Thyroid gland (tissue), 4 donors: Measurements from ENCODE around the gene BIRC7. TPM values are rescaled to one million over a fixed set of nuclear protein-coding genes. Genes with fewer than 3 reads are reported as not detected.
A peak's percentile ranks its signal among the peaks of the same experiment; 100 is the strongest.

Experiments used
- DNase-seq, 2 donors: peaks; one replicate each; pipeline ENCODE4 v3.0.0-alpha.2; 2019
- H3K27ac ChIP-seq, 3 donors: fragments of 200-600 bp; sonication (generic); 1 replicate in 2 of 3; 2 replicates in 1 of 3; pipeline ENCODE4 v1.5.1; 2016 to 2019; ENCODE audit warnings: mild to moderate bottlenecking in 1 of 3, moderate library complexity in 1 of 3
- H3K27me3 ChIP-seq: fragments of 200-600 bp; sonication (generic); one replicate; pipeline ENCODE4 v1.5.1; 2019
- H3K36me3 ChIP-seq, 2 donors: fragments of 200-600 bp; sonication (generic); one replicate each; pipeline ENCODE4 v1.5.1; 2016 to 2019
- H3K4me1 ChIP-seq, 2 donors: fragments of 200-600 bp; sonication (generic); one replicate each; pipeline ENCODE4 v1.5.1; 2017 to 2019
- H3K4me3 ChIP-seq, 3 donors: fragments of 200-600 bp; sonication (generic); replicated peaks in 1 of 3; 1 replicate in 2 of 3; 2 replicates in 1 of 3; pipeline ENCODE4 v1.5.1; 2016; ENCODE audit warnings: mild to moderate bottlenecking in 1 of 3
- H3K9me3 ChIP-seq: fragments of 200-600 bp; sonication (generic); one replicate; pipeline ENCODE4 v1.5.1; 2017
- CTCF ChIP-seq, 6 experiments: fragments of 200-600 bp in 3 of 6; fragments of 450-650 bp in 3 of 6; sonication (generic) in 3 of 6; IDR thresholded peaks; one replicate each; pipeline ENCODE4 v1.5.1; 2016 to 2019; ENCODE audit warnings: antibody characterized with exemption in 6 of 6, mild to moderate bottlenecking in 2 of 6, inconsistent platforms in 1 of 6, moderate library complexity in 1 of 6
- POLR2A ChIP-seq, 2 donors: fragments of 450-650 bp; IDR thresholded peaks; one replicate each; pipeline ENCODE4 v1.6.1; 2017; ENCODE audit warnings: antibody characterized with exemption in 2 of 2, mild to moderate bottlenecking in 2 of 2, moderate library complexity in 1 of 2
- WGBS, 2 donors: methylation state at CpG; one replicate each; pipeline ENCODE4 v1.1.5; 2017; 5-methylcytosine and 5-hydroxymethylcytosine counted together
- intact Hi-C: fragments of 100-400 bp; cut with DNase I; formaldehyde crosslinking; loops from one replicate; pipeline ENCODE4 v1.15.1; 2023
- total RNA-seq, 4 donors: library from RNA; depleted of rRNA; stranded (reverse); fragments of >200 nt; gene quantifications; one replicate each; pipeline ENCODE4 v1.2.3, GENCODE V29; 2016

BIRC7 gene
- total RNA-seq, 4 donors from 2014 or later: not detected

- peak; percentile 85 to 88 for DNase-seq
- WGBS, 2 donors: 29 to 40% methylated on average over 10 of the region's 16 CpGs
- intact Hi-C loops: no loop called here
- Histone ChIP-seq H3K9me3 (no peaks in the 10 kb centered on the region), H3K4me1 (peaks cover 22 to 48% of the 10 kb centered on the region in 2 donors), H3K36me3 (no peaks in the 10 kb centered on the region), H3K4me3 (no peak overlapping the region), H3K27ac (peak overlapping the region; percentile 8 to 71 (median 51)), H3K27me3 (no peaks in the 10 kb centered on the region)
- no peak for TF ChIP-seq POLR2A (IDR thresholded peaks at IDR 0.05)
- TF ChIP-seq CTCF (IDR thresholded peaks at IDR 0.05): peak in 3 of 6 experiments; percentile 36 to 52 (median 41)
Measured at GRCh38 chr20:63224412-63225081, 11.2 kb upstream of the BIRC7 start.

- no peaks in the 10 kb centered on the region for H3K36me3 ChIP-seq
- H3K27me3 ChIP-seq: no peaks in the 10 kb centered on the region
- H3K9me3 ChIP-seq: no peaks in the 10 kb centered on the region
- no peak overlapping the region for H3K4me3 ChIP-seq
- peak overlapping the region in 2 of 3 donors; percentile 51 to 71 for H3K27ac ChIP-seq
- WGBS, 2 donors: 17 to 20% methylated on average over 7 of the region's 7 CpGs
- TF ChIP-seq POLR2A (IDR thresholded peaks at IDR 0.05) (no peak), CTCF (IDR thresholded peaks at IDR 0.05) (no peak)
- H3K4me1 ChIP-seq: peaks cover 22 to 48% of the 10 kb centered on the region in 2 donors
- no peak for DNase-seq
- intact Hi-C loops: no loop called here
Measured at GRCh38 chr20:63225082-63225454, 10.6 kb upstream of the BIRC7 start.

- WGBS, 2 donors: 56 to 69% methylated on average over 13 to 17 of the region's 19 CpGs
- H3K36me3 ChIP-seq: no peaks in the 10 kb centered on the region
- DNase-seq: peak; percentile 33 to 51
- peaks cover 22 to 38% of the 10 kb centered on the region in 2 donors for H3K4me1 ChIP-seq
- H3K27me3 ChIP-seq: no peaks in the 10 kb centered on the region
- TF ChIP-seq CTCF (IDR thresholded peaks at IDR 0.05) (no peak), POLR2A (IDR thresholded peaks at IDR 0.05) (no peak)
- H3K4me3 ChIP-seq: no peak overlapping the region
- H3K9me3 ChIP-seq: no peaks in the 10 kb centered on the region
- intact Hi-C loops: no loop called here
- H3K27ac ChIP-seq: peak overlapping the region in 1 of 3 donors; percentile 36
Measured at GRCh38 chr20:63226042-63226943, 9.4 kb upstream of the BIRC7 start.

- H3K27ac ChIP-seq: no peak overlapping the region
- H3K4me3 ChIP-seq: no peak overlapping the region
- 89 to 93% methylated on average over 5 of the region's 5 CpGs for WGBS, 2 donors
- H3K36me3 ChIP-seq: no peaks in the 10 kb centered on the region
- TF ChIP-seq CTCF (IDR thresholded peaks at IDR 0.05): no peak
- TF ChIP-seq POLR2A (IDR thresholded peaks at IDR 0.05): no peak
- intact Hi-C loops: no loop called here
- no peaks in the 10 kb centered on the region for H3K9me3 ChIP-seq
- no peaks in the 10 kb centered on the region for H3K27me3 ChIP-seq
- peaks cover 22 to 32% of the 10 kb centered on the region in 2 donors for H3K4me1 ChIP-seq
- DNase-seq: no peak
Measured at GRCh38 chr20:63227260-63227659, 8.4 kb upstream of the BIRC7 start.

GRCh38 chr20:63228806-63229205, 6.9 kb upstream of the BIRC7 start:
- Histone ChIP-seq H3K36me3 (no peaks in the 10 kb centered on the region), H3K4me3 (no peak overlapping the region), H3K9me3 (no peaks in the 10 kb centered on the region), H3K4me1 (peaks cover 17 to 25% of the 10 kb centered on the region in 2 donors), H3K27ac (no peak overlapping the region), H3K27me3 (no peaks in the 10 kb centered on the region)
- WGBS, 2 donors: 76 to 77% methylated on average over 13 of the region's 13 CpGs
- no peak for DNase-seq
- TF ChIP-seq POLR2A (IDR thresholded peaks at IDR 0.05): no peak
- TF ChIP-seq CTCF (IDR thresholded peaks at IDR 0.05): no peak
- intact Hi-C loops: no loop called here
